HEK293T (cell line): ENCODE data around the gene FRS2.

Experiments
- CTCF ChIA-PET: fragments of 350-600 bp; formaldehyde crosslinking; extraction: SDS; loops from one replicate; lab custom pipeline; 2021; ENCODE audit warnings: antibody characterized with exemption, inconsistent platforms; lab: Yijun Ruan, JAX
- POLR2A ChIA-PET: fragments of 350-600 bp; formaldehyde crosslinking; extraction: SDS; loops from one replicate; lab custom pipeline; 2020; ENCODE audit warnings: antibody characterized with exemption, inconsistent platforms; lab: Yijun Ruan, JAX
- DNase-seq: peaks from one replicate; pipeline ENCODE4 v3.0.0; 2012; ENCODE audit warnings: mixed read lengths; ENCODE audit errors: extremely low spot score
- ARNT ChIP-seq: fragments of 450-650 bp; IDR thresholded peaks from 2 replicates; pipeline ENCODE4 v1.6.1; 2017; ENCODE audit warnings: mild to moderate bottlenecking
- BHLHE40 ChIP-seq: fragments of 450-650 bp; IDR thresholded peaks from 2 replicates; pipeline ENCODE4 v1.6.1; 2016; ENCODE audit warnings: mild to moderate bottlenecking, moderate library complexity, borderline replicate concordance
- CTBP1 ChIP-seq: fragments of 450-650 bp; IDR thresholded peaks from 2 replicates; pipeline ENCODE4 v1.6.1; 2016; ENCODE audit warnings: borderline replicate concordance
- ELF4 ChIP-seq: fragments of 450-650 bp; IDR thresholded peaks from 2 replicates; pipeline ENCODE4 v1.6.1; 2017; ENCODE audit warnings: antibody characterized with exemption
- FOXA1 ChIP-seq: fragments of 450-650 bp; IDR thresholded peaks from 2 replicates; pipeline ENCODE4 v1.6.1; 2016; ENCODE audit warnings: mild to moderate bottlenecking
- FOXK2 ChIP-seq: fragments of 450-650 bp; IDR thresholded peaks from 2 replicates; pipeline ENCODE4 v1.6.1; 2016; ENCODE audit warnings: mild to moderate bottlenecking
- FOXM1 ChIP-seq: fragments of 450-650 bp; IDR thresholded peaks from 2 replicates; pipeline ENCODE4 v1.6.1; 2017; ENCODE audit warnings: mild to moderate bottlenecking, borderline replicate concordance
- HDGF ChIP-seq: fragments of 450-650 bp; IDR thresholded peaks from 2 replicates; pipeline ENCODE4 v1.6.1; 2017; ENCODE audit warnings: antibody characterized with exemption, borderline replicate concordance
- L3MBTL2 ChIP-seq: fragments of 450-650 bp; conservative IDR thresholded peaks from 2 replicates; pipeline ENCODE4 v1.6.1; 2016; ENCODE audit warnings: mild to moderate bottlenecking
- LEF1 ChIP-seq: fragments of 450-650 bp; IDR thresholded peaks from 2 replicates; pipeline ENCODE4 v1.6.1; 2017; ENCODE audit warnings: mild to moderate bottlenecking, borderline replicate concordance
- NFRKB ChIP-seq: fragments of 450-650 bp; IDR thresholded peaks from 2 replicates; pipeline ENCODE4 v1.6.1; 2016; ENCODE audit warnings: mild to moderate bottlenecking, moderate library complexity
- SP1 ChIP-seq: fragments of 450-650 bp; IDR thresholded peaks from 2 replicates; pipeline ENCODE4 v1.6.1; 2017
- SUZ12 ChIP-seq: fragments of 450-650 bp; IDR thresholded peaks from 2 replicates; pipeline ENCODE4 v1.6.1; 2016; ENCODE audit warnings: mild to moderate bottlenecking
- TARDBP ChIP-seq: fragments of 450-650 bp; IDR thresholded peaks from 2 replicates; pipeline ENCODE4 v1.6.1; 2016
- ZNF384 ChIP-seq: fragments of 450-650 bp; IDR thresholded peaks from 2 replicates; pipeline ENCODE4 v1.6.1; 2016
- TF ChIP-seq, protein P1 (sequence below): fragments of 450-650 bp; IDR thresholded peaks from 2 replicates; pipeline ENCODE4 v1.6.1; 2016

FRS2 gene

DNA sequence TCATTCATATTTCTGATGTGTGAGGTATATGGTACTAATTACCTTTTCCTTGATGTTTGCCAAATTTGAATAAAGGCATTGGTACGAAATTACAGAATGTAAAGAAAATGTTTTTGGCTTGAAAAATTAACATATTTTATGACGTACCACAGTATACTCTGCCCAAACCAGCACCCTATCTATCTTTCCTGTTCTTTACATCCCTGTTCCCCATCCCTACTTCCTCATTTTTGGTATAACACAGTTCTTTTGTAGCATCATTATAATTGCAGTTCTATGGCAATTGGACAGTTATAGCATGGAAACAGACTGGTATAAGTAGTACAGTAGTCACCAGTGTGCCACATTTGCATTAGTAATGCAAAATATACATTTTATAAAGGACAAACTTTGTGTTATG is 108.1 kb downstream of the FRS2 start:
- ChIA-PET CTCF (no interaction called here), POLR2A (no interaction called here)
- TF ChIP-seq ZNF384 (no peak), LEF1 (no peak), SUZ12 (no peak)
- no peak for DNase-seq

DNA sequence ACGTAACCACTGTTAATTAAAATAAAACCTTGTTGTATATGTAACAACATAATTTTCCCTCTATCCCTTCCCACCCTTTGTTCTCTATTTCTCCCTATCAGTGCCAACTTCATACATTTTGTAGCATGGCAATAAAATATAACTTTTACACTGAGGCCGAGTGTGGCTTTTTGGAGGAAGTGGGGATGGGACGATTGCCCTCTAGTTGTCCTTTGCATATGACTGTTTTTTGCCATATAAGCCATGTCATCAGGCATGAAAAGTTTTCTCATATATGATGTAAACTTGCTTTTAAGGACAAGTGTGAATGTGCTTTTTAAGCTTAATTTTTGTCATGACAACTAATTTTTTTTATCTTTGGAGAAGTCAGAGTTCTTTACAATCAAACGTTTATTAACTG is 108.8 kb downstream of the FRS2 start:
- no peak for DNase-seq
- TF ChIP-seq FOXK2 (no peak), ARNT (no peak), ELF4 (no peak), NFRKB (no peak), TARDBP (no peak), SP1 (no peak), CTBP1 (no peak), SUZ12 (no peak), LEF1 (no peak), BHLHE40 (no peak), FOXA1 (no peak), ZNF384 (no peak), L3MBTL2 (no peak), FOXM1 (no peak), HDGF (no peak)
- TF ChIP-seq, protein P1, sequence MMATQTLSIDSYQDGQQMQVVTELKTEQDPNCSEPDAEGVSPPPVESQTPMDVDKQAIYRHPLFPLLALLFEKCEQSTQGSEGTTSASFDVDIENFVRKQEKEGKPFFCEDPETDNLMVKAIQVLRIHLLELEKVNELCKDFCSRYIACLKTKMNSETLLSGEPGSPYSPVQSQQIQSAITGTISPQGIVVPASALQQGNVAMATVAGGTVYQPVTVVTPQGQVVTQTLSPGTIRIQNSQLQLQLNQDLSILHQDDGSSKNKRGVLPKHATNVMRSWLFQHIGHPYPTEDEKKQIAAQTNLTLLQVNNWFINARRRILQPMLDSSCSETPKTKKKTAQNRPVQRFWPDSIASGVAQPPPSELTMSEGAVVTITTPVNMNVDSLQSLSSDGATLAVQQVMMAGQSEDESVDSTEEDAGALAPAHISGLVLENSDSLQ, result no peak
- ChIA-PET CTCF (interaction anchor here (0.6 to 2.2 kb wide), 2 partner anchors 8 to 222 kb away, joined by 3 to 7 read pairs; no protein-coding TSS in a partner anchor), POLR2A (no interaction called here)

DNA sequence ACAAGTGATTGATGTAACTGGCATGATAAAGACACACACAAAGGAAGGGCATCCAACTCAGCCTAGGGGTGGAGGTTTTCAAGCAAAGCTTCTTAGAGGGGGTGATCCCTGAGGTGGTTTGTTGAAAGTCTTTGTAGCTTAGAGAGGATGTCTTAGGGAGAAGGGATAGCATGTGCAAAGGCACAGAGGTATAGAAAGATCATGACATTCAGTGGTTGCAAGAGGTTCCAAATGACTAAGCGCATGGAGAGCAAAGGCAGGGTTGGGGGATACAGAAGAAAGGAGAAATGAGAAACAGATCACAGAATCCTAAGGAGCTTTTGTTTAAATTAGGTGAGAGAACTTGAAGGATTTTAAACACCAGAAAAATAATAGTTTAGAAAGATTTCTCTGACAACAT is 109.9 kb downstream of the FRS2 start:
- CTCF ChIA-PET, result interaction anchor here (1.0 to 2.2 kb wide), 2 partner anchors 9 to 45 kb away, joined by 4 to 7 read pairs; no protein-coding TSS in a partner anchor
- POLR2A ChIA-PET, result interaction anchor here (0.8 kb wide), 1 partner anchor 220 kb away, joined by 3 read pairs; no protein-coding TSS in a partner anchor
- no peak for DNase-seq
- TF ChIP-seq ZNF384 (0 out of 2 replicates have a peak, but pooled peaks have one; percentile 26), LEF1 (no peak)

DNA sequence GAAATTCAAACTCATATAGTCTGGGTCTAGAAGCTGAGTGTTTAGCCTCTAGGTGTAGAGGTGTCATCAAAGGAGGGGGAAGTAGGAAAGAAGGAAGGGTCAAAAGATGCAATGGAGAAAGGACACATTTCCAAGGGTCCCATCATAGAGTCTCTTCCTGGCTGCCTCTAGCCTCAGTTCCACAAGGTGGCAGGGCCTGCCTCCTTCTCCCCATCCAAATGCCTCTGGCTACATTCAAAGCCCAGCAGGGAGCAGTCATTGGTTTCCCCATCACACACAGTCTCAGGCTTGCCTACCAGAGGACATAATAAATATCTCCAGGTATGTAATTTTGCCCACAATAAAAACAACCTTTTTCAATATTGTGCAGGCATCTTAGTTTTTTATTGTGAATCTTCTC is 113.0 kb downstream of the FRS2 start:
- no peak for TF ChIP-seq ARNT
- no peak for TF ChIP-seq ELF4
- TF ChIP-seq TARDBP, result no peak
- TF ChIP-seq, protein P1, result no peak
- ChIA-PET POLR2A (no interaction called here), CTCF (interaction anchor here (1.4 kb wide), 1 partner anchor 12 kb away, joined by 3 read pairs; no protein-coding TSS in a partner anchor)
- peak; percentile 25 for DNase-seq

DNA sequence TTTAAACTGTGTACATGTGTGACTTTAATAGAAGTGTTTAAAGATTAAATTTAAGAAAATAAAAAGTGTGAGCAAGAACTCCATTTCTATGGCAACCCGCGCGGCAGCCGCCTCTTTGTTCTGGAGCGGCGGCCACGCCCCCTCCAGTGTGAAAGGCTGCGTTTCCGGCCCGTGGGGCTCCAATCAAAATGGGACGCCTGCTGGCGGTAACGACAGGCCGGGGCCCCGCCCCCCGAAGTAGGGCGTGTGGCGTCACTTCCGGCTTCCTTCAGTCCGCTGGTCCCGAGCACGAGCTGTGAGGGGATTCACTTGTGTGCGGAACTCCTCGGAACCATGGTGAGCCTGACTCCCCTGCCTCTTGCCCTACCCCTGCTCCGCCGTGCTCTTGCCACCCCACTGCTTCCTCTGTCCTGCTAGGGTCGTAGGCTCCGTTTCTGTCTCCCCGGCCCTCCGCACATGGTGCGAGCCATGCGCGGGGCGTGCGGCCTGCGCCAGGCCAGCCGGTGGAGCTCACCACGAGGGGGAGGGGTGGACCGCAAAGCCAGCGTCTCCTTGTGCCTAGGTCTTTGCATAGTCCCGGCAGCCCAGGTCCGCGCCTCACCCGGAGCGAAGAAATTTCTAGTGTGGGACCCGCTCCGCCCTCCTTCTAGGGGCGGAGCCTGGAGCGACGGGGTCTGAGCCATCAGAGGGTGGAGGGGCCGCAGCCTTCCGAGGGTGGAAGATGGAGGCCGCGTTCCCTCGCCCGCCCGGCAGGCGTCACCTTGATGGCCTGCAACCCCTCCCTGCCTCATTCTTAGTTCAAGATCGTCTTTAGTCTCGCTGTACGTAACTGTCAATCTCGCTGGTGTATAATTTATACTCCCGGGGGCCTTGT is 115.2 kb downstream of the FRS2 start, which contains the start of gene CCT2:
Gene CCT2 (plus strand): TSS at position 271 of the 874 bp plus-strand sequence. CDS start 63 bp downstream, at position 334.
- POLR2A ChIA-PET, result interaction anchor here (0.8 to 1.7 kb wide), 9 partner anchors 11 to 154 kb away, joined by 3 to 6 read pairs (median 4); partner anchors contain the start of gene FRS2
- TF ChIP-seq BHLHE40, result no peak
- peak; percentile 86 for TF ChIP-seq L3MBTL2
- no peak for TF ChIP-seq ZNF384
- no peak for TF ChIP-seq NFRKB
- TF ChIP-seq, protein P1, result peak; percentile 80
- TF ChIP-seq SUZ12, result no peak
- TF ChIP-seq ELF4, result peak; percentile 87
- no peak for TF ChIP-seq LEF1
- CTCF ChIA-PET, result interaction anchor here (0.8 kb wide), 1 partner anchor 14 kb away, joined by 5 read pairs; no protein-coding TSS in a partner anchor
- DNase-seq, result peak; percentile 96

DNA sequence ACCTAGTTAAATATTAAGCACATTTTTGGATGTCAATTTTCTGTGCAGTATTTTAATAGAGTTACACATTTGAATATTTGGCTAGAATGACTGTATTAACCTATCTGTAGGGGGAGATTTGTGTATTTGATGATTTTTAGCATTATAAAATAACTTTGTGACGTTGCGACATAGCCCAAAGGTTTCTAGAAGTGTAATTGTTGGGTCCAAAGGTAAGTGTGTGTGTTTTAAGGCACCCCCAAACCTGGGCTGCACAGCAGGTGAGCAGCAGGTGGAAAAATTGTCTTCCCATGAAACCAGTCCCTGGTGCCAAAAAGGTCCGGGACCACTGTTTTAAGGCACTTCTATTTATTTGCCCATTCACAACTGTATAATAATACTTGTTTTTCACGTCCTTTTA is 118.3 kb downstream of the FRS2 start:
- POLR2A ChIA-PET, result no interaction called here
- TF ChIP-seq FOXA1 (no peak), NFRKB (no peak), ARNT (no peak), LEF1 (no peak), TARDBP (no peak), FOXK2 (no peak), CTBP1 (no peak), ELF4 (no peak), ZNF384 (no peak), HDGF (no peak)
- CTCF ChIA-PET, result interaction anchor here (0.5 kb wide), 1 partner anchor 62 kb away, joined by 5 read pairs; no protein-coding TSS in a partner anchor
- DNase-seq, result no peak
